NCI-H187 (cell line): ENCODE results near the gene LIN52.

ENCODE experiments used
- DNase-seq, 2 experiments: peaks; one replicate each; lab custom pipeline; 2025; lab: John Stamatoyannopoulos, UW

LIN52 gene, protein sequence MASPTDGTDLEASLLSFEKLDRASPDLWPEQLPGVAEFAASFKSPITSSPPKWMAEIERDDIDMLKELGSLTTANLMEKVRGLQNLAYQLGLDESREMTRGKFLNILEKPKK

DNA sequence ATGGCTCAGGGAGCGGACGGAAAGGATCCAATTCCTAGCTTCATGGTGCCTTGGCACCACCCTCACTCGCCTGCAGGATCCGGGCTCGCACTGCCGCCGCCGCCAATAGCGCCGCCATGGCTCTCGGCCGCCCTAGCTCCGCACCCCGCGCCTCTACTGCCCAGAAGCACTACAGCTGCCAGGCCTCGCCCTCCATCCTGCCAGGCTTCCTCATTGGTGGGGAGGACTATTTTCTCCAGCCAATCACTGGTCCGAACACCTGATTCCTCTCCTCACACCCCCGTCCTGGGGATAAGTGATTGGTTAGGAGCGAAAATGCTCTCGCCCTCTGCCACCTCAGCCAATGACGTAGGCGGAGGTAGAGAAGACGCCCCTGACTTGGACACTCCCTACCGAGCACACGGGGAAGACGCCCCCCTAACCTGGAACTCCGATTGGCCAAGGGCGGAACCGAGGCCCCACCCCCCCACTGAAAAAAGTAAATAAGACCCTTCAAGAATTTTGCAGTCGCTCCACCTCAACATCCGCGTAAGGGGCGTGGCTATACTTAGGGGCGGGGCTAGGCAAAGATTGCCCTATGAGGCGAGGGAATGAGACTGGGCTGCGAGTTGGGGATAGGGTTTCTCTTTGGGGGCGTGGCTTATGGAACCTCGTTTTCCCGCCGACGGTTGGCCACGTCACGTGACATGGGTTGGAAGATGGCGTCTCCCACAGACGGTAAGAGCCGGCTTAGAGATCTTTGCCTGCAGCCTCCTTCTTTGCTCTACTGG, at the start of gene LIN52, which contains the start of gene ALDH6A1:
Gene LIN52 (plus strand): TSS at position 680 of the 770 bp plus-strand sequence. CDS start 19 bp downstream, at position 699.
Gene ALDH6A1 (minus strand): TSS at position 177 of the 770 bp plus-strand sequence. CDS start 59 bp downstream, at position 118.
- peak; percentile 100 for DNase-seq

DNA sequence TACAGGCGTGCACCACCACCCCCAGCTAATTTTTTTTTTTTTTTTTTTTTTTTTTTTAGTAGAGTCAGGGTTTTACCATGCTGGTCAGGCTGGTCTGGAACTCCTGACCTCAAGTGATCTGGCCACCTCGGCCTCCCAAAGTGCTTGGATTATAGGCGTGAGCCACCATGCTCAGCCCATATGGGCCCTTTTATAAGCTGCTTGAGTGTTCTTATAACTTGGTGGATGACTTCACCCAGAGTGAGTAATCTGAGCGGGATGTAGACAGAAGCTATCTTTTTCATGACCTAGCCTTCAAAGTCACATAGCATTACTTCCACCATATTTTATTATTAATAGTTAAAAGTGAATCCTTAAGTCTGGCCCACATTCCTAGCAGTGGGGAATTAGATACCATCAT, 49.2 kb upstream of the LIN52 start:
- DNase-seq, result no peak

DNA sequence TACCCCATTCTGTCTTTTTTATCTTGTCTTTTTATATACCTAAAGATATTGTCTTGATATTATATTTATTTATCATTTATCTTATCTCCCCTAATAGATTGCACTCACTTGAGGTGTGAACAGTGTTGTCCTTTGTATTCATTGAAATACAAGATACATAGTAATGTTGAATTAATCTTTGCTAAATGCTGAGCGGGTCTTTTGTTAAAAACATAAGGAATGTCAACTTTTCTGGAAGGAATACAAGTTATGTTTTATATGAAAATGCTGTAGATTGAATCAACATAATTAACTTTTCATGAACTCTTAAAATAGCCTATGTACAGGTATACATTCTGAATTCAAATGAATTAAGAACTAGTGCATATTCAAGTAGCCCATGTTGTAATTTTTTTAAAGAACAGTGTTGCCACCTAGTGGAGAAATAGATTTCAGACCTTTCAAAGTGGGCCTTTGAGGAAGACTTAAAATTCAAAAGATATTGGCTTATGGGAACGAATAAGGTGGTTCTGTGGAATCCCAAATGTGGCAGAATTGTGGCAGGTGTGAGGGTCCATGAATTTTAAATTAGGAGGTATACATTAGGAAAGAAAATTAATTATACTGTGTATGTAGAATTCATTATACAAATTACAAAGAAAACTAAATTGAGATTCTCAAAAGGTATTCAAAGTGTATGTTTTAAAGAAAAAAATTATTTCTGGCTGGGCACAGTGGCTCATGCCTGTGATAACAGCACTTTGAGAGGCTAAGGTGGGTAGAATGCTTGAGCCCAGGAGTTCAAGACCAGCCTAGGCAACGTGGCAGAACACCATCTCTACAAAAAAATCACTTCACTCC, 46.5 kb upstream of the LIN52 start:
- DNase-seq, result peak in 1 of 2 experiments; percentile 13

DNA sequence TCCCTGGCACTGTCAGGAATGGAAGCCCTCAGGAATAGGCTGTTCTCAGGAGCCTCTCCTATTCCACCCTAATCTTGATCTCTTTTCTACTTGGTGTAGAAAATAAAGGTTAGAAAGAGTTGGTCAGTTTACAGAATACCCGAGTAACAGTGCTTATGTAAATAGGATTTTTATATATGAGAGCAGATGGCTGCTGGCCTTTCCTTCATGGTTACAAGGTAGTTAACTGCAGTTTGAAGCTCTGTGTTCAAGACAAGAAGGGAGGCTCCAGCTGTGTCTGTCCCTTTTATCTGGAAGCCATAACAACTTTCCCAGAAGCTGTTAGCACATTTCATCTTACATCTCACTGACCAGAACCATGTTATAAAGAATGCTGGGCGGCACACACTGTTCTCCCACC, 42.5 kb upstream of the LIN52 start:
- no peak for DNase-seq

DNA sequence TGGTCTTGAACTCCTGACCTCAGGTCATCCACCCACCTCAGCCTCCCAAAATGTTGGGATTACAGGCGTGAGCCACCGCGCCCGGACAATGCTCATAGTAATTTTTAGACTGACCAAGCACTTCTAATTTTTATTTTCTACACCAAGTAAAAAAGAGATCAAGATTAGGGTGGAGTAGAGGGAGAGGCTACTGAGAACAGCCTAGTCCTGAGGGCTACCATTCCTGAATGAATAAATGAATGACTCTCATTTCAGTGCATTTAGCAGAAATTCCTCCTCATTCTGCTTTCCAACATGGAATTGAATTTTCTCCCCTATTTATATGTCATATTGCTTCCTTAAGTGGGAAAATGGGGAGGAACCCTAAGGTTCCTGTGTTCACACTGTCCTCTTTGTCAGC, 39.2 kb upstream of the LIN52 start:
- DNase-seq, result no peak

DNA sequence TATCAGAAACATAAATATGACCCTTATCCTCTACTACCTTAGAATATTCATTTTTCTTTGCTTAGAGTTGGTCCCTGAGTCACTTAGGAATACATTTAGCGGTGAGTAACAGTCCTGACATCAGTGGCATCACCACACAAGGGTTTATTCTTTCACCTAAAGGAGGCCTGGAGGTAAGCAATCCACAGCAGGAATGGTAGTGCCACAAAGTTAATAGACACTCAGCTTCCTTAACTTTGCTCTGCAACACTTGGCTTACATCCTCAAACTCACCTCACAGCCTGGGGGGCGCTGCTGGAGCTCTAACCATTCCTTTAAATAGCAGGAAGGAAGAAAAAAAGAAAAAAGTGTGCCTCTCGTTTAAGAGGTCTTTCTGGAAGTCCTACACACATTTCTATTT, 36.5 kb upstream of the LIN52 start:
- DNase-seq, result no peak

DNA sequence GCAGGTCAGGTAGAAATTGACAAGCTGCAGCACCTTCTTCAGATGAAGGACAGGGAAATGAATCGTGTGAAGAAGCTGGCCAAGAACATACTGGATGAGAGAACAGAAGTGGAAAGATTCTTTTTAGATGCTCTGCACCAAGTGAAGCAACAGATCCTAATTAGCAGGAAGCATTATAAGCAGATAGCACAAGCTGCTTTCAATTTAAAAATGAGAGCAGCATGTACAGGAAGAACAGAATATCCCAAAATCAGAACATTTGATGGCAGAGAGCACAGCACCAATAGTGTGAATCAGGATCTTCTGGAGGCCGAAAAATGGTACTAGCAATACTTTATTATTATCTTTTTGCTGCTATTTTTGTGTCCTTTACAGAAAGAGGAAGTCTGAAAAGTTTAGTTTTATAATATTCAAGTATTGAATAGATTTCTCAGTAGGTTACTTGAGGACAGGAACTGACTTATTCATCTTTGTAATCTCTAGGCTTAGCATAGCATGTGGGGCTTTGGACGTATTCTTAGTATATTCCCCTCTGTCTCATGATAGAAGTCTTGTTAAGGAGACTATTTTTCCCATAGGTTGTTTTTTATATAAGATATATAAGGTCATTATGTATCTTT, 34.8 kb upstream of the LIN52 start:
- DNase-seq, result no peak

- DNase-seq, result no peak
Observed at GRCh38 chr14:74062809-74063150, 22.0 kb upstream of the LIN52 start.

- no peak for DNase-seq
Observed at GRCh38 chr14:74064426-74064825, 20.3 kb upstream of the LIN52 start.

DNA sequence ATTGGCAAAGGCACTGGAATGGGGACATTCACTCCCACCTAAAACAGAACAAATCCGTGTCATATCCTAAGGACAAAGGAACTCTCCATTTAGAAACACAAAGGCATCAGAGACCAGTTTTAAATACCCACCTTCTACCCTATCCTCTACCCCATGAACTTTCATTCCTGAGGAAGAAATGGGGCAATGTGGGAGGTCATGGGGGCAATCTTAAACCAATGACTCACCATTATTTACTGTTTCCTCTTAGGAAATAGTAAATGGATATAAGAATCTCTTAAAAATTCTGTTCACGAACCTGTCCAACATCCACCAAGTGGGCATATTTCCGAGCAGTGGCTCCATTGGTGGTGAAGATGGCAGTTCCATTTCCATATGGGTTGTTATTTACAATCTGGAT, 19.9 kb upstream of the LIN52 start:
- no peak for DNase-seq

GRCh38 chr14:74065746-74066575, 18.8 kb upstream of the LIN52 start:
- no peak for DNase-seq

GRCh38 chr14:74077401-74077800, 7.4 kb upstream of the LIN52 start:
- no peak for DNase-seq

DNA sequence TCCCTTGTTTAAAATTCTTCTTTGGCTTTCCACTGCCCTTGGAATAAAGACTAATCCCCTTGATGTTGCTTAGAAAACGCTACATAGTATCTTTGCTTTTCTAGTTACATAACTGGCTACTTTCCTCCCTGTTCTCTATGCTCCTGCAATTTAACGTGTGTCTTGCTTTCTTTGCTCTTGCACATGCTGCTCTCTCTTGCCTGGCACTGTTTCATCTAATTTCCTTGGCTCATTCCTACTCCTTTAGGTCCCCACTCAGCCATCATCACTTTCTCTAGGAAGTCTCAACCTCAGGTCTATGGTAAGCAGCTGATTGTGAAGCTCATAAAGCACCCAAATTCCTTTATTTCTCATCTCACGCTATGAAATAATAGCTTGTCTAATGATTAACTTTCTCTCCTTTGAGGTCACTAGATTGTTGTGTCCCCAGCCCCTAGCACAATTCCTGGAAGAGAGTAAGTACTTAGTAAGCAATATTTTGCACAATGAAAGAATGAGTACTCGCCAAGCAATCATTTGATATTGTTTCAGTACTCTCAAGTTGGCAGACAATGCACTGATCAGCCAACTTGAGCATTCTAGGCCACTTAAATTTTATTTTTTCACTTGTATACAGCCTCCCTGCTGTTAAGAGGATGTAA, 3.8 kb upstream of the LIN52 start:
- no peak for DNase-seq

- no peak for DNase-seq
Observed at GRCh38 chr14:74081491-74081890, 3.3 kb upstream of the LIN52 start.

DNA sequence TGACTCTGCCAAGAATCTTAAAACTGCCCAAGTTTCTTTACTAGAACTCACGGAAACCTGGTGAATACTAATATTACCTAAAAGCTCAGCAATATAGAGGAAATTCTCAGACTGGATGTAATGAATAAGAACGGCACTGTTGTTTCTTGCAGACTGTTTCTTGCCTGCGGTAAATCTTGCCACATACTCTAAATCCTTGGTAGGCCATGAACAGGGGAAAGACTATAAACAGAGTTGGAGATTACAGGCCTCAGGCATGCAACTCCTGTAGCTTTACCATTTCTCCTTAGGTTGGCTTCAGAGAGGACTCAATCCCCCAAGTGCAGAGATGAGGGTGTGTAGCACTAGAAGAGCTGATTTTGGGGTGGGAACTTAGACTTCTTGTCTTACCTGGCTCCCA, 1.6 kb upstream of the LIN52 start:
- no peak for DNase-seq

- no peak for DNase-seq
Observed at GRCh38 chr14:74083784-74084276, 926 bp upstream of the LIN52 start.

DNA sequence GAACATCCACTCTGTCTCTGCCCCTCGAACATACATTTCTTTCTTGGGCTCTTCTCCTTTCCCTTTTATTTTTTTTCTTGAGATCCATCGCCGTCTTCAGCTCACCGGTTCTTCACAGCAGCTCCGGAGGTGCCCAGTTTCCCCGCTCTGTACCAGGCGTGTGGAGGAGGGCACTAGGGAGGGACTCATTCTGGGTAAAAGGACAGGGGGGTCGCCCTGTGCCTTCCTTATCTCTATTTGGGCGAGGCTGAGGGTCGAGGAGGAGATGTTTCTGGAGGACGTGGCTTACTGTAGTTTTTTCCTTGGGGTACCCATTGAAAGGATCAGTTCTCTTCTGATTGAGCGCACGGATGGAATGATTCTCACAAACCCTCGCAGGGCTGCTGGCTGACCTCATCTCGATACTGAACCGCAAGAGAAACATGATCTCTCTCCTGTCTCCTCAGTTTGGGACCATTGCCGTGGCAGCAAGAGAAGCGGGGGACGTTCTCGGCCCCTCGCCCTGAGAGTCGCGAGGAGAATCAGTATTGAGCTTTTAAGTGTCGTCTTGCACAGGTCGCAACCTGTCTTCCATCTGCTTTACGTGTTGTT, 386 bp downstream of the LIN52 start:
- DNase-seq, result no peak

DNA sequence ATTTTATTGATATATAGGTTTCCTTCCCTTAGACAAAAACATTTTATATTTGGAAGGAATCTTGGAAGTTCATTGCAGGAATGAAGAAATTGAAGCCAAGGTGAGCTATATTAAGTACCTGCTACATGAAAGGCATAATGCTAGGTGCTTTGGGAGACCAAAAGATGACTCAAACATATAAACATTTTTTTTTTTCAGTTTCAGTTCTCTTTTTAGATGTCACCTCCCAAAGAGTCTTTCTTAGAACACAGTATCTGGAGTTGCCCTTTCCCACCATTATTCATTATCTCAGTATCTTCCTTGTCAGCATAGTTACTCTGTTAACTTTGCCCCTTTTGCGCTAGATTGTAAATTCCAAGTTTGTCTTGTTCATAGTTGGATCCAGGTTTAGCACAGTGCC, 1.1 kb downstream of the LIN52 start:
- no peak for DNase-seq

DNA sequence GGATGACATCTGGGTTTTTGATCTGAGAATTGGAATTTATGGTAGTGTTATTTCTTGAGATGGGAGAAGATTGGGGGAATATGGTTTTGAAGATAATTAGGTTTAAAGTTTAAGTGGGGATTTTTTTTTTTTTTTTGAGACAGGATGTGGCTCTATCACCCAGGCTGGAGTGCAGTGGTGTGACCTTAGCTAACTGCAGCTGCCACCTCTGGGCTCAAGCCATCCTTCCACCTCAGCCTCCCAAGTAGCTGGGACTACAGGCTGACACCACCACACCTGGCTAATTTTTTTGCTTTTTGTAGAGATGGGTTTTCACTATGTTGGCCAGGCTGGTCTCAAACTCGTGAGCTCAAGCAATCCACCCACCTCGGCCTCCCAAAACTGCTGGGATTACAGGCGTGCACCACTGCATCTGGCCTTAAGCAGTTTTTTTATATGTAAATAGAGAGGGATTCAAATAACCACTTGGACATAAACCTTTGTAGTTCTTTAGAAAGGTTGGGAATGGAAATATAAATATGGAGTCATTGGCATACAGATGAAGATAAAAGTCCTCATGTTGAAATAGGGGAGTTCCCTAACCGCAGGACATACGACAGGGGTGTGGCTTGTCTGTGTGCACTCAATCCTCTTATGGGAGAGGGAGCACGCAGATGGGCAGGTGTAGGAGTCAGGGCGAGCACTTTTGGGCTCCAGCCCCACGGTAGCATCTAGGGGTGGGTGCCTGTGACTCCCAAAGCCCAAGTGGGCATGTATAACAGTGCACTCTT, 4.7 kb downstream of the LIN52 start:
- no peak for DNase-seq

DNA sequence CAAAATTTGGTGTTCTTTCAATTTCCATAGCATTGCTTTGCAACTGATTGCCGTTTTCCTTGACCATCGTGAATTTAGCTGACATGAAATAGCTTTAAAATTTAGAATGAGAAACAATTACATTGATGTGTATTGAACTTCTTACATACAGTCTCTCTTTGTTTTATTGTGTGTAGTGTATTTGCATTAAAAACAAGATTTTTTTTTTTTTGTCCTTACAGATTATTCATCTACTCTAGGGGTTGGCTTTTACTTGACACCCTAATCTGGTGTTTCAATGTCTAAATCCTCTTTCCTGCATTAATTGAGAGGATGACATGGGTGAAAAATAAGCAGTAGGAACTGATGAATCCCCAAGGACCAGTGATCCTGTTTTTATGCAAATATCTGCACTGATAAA, 20.6 kb downstream of the LIN52 start:
- DNase-seq, result no peak
